ENCODE data around the gene RIC3.
A peak's percentile ranks its signal among the peaks of the same experiment; 100 is the strongest.

Gene RIC3

DNA sequence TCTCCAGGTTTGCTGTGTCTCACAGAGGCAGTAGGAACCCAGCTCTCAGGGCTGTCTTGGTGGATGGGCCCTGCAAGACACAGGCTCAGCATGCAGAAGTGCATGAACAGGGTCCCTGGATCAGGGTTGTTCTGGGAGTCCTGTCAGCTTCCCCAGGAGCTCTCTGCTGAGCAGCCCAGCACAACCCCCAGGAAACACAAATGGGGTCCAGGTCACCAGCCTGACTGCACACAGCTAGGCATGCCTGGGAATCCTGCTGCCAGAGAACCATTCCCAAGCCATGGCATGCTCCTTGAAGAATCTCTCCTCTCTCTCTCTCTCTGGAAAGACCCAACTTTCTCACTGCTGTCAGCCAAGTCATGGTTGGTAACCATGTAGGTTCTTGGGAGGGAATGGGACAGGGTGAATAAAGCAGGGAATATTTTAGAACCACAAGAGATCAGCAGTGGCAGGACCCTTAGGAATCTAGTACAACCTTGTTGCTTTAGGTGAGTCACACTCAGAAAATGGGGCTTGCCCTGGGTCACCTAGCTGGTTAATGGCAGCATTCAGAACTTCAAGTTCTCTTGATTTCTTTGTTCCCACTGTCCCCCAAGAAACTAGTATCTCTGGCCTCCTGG lies 66.4 kb downstream of the RIC3 start:
- no peak for DNase-seq

DNA sequence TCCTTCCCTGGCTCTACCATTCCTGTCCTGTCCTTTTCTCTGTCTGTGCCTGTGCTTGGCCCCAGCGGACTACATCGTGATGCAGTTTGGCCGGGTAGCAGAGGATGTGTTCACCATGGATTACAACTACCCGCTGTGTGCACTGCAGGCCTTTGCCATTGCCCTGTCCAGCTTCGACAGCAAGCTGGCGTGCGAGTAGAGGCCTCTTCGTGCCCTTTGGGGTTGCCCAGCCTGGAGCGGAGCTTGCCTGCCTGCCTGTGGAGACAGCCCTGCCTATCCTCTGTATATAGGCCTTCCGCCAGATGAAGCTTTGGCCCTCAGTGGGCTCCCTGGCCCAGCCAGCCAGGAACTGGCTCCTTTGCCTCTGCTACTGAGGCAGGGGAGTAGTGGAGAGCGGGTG lies 67.4 kb downstream of the RIC3 start:
- DNase-seq: no peak

DNA sequence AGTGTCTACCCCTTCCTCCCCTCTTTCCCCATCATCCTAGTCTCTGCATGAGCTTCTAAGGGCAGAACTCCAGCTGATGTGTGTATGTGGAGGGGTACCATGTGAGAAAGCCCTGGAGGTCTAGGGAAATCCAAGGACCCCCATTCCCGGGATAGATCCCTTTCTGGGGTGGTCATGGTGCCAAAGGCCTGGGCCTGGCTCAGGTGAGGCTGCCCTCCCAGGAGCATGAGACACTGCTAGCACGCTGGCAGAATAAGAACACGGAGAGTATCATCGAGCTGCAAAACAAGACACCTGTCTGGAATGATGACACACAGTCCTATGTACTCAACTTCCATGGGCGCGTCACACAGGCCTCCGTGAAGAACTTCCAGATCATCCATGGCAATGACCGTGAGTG lies 68.2 kb downstream of the RIC3 start:
- no peak for DNase-seq

DNA sequence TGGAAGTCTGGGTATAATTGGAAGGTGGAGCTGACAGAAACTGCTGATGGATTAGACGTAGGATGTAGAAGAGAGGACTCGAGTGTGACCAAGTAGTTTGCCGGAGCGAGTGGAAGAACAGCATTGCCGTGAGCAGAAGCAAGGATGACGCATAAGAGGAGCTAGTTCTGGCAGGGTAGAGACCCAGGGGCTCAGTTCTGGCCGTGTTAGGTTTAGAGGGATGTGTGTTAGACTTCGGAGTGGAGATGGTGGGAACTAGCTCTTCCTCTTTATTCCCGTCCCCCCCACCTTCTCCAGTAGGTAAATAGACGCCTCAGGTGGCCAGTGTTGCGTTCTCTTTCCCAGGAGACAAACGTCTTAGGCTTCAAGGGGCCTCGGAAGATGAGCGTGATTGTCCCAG lies 68.7 kb downstream of the RIC3 start:
- no peak for DNase-seq

DNA sequence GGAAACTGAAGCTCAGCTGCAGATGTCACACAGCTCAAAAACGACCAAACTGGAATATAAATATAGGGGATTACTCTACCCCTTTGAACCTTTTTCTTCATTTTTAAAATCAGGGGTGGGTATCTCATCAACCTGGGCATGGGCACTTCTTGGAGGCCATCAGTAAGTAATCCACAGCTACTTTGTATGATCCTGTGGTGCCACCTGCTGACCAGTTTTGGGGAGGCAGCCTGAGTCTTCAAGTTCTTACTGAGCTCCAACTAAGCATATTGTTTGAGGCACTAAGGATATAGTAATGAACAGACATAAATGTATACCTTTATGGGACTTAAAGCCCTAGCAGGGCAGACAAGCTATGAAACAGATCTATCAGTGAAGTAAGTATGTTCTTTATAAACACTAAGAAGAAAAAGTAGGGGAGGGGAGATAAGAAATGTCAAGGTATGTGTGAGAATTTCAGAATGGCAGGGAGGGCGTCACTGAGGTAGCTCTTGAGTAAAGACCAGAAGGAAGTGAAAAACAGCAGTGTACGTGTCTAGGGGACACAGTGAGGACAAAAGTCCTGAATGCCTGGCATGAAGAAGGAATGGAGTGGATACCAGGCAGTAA lies 69.4 kb downstream of the RIC3 start:
- peak; percentile 39 for DNase-seq

DNA sequence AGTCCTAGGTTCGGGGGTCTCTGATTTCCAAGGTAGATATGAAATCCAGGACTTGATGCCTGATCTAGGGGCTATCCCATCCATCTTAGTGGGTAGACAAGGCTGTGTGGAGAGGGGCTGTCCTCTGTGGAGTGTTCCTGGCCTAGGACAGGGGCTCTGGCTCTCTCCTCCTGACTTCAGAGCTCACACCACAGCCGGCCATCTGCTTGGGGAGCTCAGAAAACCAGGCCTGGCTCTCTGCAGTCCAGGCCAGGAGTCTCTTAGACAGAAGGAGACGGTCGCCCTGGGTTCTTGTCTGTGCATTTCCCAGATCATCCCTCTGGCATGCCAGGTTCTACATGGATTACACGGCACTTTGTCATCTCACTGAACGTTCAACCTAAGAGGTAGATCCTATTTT lies 69.9 kb downstream of the RIC3 start:
- no peak for DNase-seq

DNA sequence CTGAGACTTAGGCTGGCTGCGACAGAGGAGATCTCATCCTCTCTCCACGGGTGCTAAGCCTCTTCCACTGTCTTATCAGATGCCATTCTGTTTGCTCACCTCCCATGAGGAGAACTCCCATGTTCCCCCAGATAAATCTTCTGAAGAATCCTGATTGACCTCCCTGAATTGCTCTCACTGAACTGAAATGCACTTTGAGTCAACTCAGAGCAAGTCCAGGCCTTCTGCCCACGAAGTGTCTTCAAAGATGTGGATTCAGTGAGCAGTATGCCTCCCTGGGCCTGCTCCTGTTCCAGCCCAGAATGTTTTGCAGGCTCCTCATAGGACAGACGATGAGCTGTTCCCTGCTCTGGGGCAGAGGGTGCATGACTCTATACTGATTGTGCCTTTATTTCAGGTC lies 70.5 kb downstream of the RIC3 start:
- no peak for DNase-seq

DNA sequence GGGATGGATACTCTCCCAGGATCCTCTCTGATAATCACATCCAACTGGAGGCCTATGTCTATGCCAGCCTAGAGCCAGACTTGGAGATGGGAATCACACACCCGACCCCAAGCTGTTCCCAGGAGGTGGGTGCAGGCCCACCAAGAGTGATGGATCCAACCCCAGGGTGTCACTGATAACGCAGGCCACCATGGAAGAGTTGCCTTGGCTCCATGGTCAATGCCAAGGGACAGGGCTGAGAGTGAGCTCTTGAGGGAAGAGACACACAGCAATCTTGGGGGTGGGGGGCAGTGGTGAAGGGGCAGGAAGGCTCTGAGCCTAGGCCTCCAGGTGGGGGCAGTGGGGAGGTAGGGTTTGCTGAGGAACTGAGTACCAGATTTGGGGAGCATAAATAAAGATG lies 70.9 kb downstream of the RIC3 start:
- no peak for DNase-seq

DNA sequence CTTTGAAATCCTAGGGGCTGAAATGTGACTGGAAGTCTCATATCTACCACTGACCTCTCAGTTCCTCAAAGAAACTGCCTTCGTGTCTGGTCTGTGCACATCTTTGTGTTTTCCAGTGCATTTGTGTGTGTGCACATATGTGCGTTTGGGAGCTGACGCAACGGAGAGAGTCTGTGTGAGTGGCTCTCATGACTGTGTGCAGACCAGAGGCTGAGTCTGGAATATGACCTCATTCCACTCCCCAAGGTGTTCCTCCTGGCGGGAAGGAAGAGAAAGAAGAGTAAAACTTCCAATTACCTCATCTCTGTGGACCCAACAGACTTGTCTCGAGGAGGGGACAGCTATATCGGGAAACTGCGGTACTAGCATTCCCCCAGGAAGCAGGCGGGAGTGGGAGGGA lies 71.4 kb downstream of the RIC3 start:
- no peak for DNase-seq

DNA sequence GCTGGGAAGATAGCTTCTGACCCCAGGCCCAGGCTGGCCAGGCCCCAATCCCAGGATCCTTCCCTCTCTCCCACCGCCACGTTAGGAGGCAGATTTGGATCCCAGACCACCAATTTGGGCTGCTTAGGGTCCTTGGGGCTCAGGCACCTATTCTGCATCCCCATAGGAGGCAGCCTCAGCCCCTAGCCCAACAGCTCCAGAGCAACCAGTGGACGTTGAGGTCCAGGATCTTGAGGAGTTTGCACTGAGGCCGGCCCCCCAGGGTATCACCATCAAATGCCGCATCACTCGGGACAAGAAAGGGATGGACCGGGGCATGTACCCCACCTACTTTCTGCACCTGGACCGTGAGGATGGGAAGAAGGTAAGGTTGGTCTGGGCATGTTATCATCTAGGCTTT lies 71.8 kb downstream of the RIC3 start:
- DNase-seq: no peak

DNA sequence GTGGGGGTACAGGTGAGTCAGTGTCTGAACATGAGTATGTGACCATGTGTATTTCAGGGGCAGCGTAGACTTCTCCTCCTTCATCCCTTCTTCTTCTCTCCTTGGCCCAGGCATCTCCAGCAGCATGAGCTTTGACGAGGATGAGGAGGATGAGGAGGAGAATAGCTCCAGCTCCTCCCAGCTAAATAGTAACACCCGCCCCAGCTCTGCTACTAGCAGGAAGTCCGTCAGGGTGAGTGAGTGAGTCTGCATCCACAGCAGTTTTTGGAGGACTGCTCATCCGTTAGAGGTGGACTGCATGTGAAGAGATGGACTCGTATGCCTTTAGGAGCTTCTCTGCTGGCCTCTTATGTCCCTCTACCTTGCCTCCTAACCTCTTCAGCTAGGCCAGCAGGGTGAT lies 72.2 kb downstream of the RIC3 start:
- DNase-seq: no peak

DNA sequence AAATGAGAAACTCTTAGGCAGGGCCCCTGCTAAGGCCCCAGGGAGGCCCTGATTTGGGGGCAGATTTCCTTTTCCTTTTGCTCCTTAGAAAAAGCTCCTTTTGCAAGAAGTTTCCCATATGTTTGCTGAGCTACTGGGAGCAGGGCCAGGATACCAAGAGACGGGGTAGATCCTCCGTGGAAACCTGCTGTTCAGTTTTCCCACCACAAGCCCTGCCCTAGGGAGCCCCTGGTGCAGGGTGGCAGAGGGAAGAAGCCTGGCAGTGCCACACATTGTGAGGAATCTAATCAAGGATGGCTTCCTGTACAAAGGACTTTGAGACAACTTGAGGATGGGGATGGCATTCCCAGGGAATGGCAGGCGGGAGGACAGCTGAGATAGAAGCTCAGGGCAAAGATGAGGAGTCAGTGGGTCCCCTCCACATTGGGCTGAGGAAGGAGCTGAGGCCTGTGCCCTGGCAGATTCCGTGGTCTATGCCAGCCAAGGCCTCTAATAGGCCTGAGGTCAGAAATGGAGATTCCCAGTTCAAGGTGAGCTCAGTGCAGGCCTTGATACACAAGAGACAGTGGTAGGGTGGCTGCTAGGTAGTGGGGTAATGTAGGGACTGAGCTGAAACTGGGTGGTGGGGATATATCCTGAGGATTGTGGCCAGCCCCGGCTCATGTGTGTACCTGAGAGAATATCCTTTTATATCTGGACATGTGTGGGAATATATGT lies 72.9 kb downstream of the RIC3 start:
- no peak for DNase-seq

DNA sequence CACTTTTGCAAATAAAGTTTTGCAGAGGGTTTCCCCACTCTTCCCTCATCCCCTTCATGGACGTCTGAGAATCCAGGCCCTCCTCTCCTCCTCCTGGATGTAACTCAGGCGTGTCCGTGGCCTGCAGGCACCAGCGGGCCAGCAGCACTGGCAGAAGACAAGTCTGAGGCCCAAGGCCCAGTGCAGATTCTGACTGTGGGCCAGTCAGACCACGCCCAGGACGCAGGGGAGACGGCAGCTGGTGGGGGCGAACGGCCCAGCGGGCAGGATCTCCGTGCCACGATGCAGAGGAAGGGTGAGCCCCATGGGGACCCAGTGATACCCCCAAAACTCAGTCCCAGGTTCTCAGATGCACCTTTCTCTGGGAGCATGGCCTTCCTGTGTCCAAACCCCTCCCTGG lies 73.5 kb downstream of the RIC3 start:
- no peak for DNase-seq

DNA sequence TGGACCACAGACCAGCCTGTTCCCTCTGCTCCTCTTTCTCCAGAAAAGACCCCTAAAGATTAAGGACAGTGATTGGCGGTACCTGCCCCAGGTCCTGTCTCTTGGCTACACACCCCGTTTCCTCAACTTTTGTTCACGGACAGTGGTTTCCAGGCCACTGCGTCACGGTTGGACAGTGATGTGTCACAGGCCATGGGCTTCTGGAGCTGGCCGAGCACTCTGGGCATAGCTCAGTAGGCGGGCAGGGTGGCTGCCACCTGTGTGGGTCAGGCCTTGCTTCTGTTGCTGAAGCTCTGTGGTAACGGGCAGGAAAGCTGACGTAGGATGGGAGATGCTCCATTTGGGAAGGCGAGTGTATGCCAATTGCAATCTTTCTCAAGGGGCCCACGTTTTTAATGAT lies 74.2 kb downstream of the RIC3 start:
- DNase-seq: no peak

DNA sequence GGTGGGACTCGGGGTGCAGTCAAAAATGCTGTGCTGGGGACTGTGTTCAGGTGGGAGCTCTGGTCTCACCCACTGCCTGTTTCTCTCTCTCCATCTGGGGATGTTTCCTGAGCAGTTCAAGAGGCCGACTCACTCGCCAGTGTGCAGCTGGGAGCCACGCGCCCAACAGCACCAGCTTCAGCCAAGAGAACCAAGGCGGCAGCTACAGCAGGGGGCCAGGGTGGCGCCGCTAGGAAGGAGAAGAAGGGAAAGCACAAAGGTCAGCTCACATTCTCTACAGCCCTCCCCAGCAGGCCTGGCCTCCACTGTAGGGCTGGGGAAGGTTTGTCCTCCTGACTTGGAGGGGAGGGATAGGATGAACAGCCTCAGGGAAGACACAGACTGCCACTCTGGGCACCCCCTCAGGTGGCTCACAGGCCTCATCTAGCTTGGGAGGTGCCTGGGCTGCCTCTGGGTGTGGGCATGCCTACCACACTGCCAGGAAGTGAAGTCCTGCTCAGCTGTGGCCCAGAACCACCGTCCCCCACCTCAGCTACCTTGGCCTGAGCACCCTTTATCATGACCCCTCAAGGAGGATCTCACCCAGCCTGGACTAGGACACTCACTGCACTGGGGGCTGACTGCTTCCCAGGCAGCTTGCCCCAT lies 74.8 kb downstream of the RIC3 start:
- DNase-seq: no peak

DNA sequence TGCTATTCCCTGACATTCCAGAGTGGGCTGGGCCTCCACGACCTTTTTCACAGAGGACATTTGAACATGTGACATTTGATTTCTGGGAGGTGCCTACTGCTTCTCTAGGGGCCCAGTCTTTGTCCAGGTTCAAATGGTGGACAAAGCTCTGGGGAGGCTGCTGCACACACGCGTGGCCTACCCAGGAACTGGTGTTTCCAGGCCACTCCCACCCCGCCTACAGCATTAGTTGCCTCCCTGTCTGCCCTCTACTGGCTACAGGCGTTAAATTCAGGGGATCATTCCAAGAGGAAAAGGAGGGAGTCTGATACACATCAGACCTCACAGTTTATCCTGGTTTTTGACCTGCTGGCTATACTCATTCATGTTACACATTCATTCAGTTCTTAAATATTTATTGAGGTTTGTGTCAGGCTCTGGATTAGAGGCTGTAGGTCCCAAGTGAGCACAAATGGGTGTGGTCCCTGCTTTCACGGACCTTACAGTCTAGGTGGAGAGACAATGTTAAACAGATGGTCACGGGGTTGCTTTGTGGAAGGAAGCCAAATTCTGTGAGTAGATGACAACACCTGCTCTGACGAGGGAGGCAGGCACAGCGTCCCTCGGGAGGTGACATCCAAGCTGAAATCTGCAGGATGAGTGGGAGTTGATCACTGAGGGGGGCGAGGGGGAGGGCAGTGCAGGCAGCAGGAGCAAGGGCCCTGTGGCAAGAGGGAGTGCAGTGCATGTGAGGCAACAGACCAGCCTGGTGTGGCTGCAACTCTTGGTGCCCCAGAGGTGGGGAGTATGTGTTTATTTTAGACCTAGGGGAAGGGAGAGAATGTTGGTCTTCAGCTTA lies 76.0 kb downstream of the RIC3 start:
- no peak for DNase-seq

DNA sequence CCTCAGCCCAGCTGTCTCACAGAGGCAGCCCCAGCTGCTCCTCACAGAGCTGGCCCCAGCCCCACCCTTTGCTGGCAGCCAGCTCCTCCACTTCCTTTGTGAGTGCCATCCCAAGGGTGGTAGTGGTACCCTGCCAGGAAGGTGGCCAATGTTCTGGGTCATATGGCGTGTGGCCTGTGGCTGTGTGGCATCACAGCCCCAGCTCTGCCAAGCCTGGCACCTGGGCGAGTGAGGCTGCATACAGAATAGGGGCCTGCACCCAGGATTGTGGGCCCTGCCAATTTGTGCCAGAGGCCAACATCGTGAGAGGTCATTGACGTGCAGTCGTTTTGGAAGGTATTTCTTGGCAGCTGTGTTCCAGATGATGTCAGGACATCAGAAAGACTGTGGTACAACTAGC lies 77.1 kb downstream of the RIC3 start:
- no peak for DNase-seq

DNA sequence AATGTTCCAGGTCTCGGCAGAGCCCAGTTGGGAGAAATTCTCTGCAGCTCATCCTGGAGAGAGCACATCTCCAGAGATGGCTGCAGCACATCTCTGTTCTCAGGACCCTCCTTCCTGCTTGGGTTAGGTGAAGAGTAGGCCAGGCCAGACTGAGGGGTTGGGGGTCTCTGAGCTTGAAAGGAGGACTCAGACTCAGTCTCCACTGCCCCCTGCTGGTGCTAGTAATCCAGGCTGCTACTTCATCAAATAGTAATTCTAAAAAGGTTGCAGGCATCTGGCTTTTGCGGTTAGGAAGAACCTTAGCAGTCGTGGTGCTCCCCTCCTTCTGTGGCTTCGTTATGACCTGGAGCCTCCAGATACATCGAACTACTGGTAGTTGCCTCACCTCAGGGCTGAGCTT lies 78.1 kb downstream of the RIC3 start:
- no peak for DNase-seq

DNA sequence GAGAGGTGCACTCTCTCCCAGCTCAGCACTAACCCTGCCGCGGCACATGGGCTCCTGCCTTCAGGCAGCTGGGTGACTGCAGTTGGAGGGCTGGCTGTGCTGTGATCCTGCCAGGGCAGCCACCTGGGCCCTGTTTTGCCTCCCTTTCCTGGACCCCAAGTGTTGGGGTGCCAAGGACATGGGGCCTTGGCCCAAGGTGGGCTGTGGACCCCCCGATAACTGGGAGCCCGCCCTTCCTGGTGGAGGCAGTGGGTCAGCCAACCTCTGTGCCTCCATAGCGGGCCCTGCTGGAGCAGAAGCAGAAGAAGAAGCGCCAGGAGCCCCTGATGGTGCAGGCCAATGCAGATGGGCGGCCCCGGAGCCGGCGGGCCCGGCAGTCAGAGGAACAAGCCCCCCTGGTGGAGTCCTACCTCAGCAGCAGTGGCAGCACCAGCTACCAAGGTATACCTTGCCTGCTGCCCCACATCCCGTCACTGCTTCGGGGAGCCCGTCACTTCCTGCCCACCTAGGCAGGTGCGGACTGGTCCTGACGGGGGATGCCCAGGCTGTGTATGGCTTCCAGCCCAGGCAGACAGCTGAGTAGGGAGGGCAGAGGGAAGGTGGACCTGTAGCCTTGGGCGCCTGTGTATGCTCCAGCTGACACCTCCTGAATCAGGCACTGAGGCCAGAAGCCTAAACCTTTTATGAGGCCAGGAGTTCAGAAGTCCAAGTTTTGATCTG lies 78.9 kb downstream of the RIC3 start:
- no peak for DNase-seq

DNA sequence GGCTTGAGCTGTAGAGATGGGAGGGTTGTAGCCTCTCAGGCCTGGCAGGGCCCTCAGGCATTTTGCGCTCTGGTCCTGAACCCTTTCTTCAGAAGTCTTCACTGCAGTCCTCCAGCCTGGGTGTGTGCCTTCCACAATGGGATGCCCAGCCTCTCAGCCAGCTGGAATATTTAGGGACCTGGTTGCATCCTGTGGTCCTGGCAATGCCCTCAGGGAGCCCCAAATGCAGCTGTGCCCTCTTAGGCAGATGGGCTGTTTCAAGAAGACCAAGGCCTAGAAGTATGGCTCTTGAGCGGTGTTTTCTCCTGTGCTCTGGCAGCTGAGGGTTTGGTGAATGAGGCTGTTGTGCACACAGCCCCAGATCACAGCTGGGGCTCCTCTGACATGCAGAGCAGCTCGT lies 81.1 kb downstream of the RIC3 start:
- DNase-seq: no peak

DNA sequence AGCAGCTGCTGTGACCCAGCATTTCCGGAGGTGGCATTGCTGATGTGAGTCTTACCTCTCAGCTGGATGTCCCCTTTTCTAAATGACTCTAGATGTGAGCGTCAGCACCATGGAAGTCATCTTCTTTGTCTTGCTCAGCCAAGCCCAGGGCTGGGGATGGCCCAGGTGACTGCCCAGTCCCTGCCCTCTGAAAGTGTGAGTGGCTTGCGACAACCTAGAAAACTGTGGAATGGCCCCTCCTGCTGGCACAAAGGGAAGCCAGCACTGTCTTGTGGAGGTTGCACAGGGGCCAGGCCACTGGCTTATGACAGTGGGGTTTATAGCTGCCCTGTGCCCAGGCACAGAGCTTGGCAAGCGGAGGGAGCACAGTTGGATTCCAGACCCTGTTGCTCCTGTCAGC lies 81.6 kb downstream of the RIC3 start:
- DNase-seq: no peak

DNA sequence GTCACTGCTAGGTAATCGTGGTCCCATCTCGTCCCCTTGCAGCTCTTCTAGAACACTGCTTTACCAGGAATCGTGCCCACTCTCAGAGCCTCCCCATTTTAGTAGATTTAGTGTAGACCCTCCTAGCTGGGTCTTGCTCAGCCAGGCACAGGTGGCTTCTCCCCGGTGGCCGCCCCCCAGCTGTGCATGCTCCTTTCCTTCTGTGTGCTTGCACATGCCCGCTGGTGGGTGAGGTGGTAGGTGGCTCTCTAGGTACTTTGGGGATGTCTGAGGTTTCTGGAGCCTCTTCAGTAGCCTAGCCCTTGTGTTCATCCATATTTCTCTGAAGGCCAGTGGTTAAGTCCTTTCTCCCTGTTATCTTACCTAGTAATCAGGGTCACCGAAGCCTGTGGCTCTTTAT lies 82.3 kb downstream of the RIC3 start:
- DNase-seq: no peak
